ENCODE results near the gene POU2F3.

The POU2F3 gene
- total RNA-seq, result 0 to 0.39 (median 0.19) reads per million in 4 experiments

GRCh38 chr11:120239713-120240640, at the start of gene POU2F3:
POU2F3 (plus strand) TSS chr11:120240140; CDS start chr11:120240344, 204 bp downstream.
- no peak for DNase-seq

GRCh38 chr11:120191058-120191457, 48.9 kb upstream of the POU2F3 start:
- no peak for DNase-seq

GRCh38 chr11:120192831-120193625, 46.9 kb upstream of the POU2F3 start:
- DNase-seq, result no peak

- no peak for DNase-seq
Measured at GRCh38 chr11:120194166-120194565, 45.8 kb upstream of the POU2F3 start.

- DNase-seq, result no peak
Measured at GRCh38 chr11:120195601-120196320, 44.2 kb upstream of the POU2F3 start.

GRCh38 chr11:120196826-120197225, 43.1 kb upstream of the POU2F3 start:
- no peak for DNase-seq

- DNase-seq, result no peak
Measured at GRCh38 chr11:120197251-120197891, 42.6 kb upstream of the POU2F3 start.

- DNase-seq, result no peak
Measured at GRCh38 chr11:120197977-120198376, 42.0 kb upstream of the POU2F3 start.

GRCh38 chr11:120198403-120198786, 41.5 kb upstream of the POU2F3 start:
- no peak for DNase-seq

- DNase-seq, result no peak
Measured at GRCh38 chr11:120198787-120199469, 41.0 kb upstream of the POU2F3 start.

- no peak for DNase-seq
Measured at GRCh38 chr11:120199613-120200012, 40.3 kb upstream of the POU2F3 start.

- DNase-seq, result no peak
Measured at GRCh38 chr11:120200677-120201076, 39.3 kb upstream of the POU2F3 start.

- DNase-seq, result no peak
Measured at GRCh38 chr11:120201653-120202052, 38.3 kb upstream of the POU2F3 start.

- no peak for DNase-seq
Measured at GRCh38 chr11:120203626-120204025, 36.3 kb upstream of the POU2F3 start.

GRCh38 chr11:120205596-120206161, 34.3 kb upstream of the POU2F3 start:
- no peak for DNase-seq

- DNase-seq, result no peak
Measured at GRCh38 chr11:120207512-120207911, 32.4 kb upstream of the POU2F3 start.

- no peak for DNase-seq
Measured at GRCh38 chr11:120208001-120208441, 31.9 kb upstream of the POU2F3 start.

- no peak for DNase-seq
Measured at GRCh38 chr11:120208777-120209176, 31.2 kb upstream of the POU2F3 start.

- no peak for DNase-seq
Measured at GRCh38 chr11:120209746-120210625, 30.0 kb upstream of the POU2F3 start.
